A549 treated with AZD9567 at 1 μM for 4 hours (cell line): ENCODE measurements around the gene ALDH3B2. TPM values are rescaled to one million over a fixed set of nuclear protein-coding genes. Genes with fewer than 3 reads are reported as not detected.

Source experiments
- total RNA-seq: library from RNA; stranded (reverse); fragments of 200-300 nt; extraction: Qiagen RNA extraction; gene quantifications from 5 replicates; pipeline ENCODE4 v1.2.3, GENCODE V29; 2022; ENCODE audit not compliant: insufficient read depth

Gene ALDH3B2, protein sequence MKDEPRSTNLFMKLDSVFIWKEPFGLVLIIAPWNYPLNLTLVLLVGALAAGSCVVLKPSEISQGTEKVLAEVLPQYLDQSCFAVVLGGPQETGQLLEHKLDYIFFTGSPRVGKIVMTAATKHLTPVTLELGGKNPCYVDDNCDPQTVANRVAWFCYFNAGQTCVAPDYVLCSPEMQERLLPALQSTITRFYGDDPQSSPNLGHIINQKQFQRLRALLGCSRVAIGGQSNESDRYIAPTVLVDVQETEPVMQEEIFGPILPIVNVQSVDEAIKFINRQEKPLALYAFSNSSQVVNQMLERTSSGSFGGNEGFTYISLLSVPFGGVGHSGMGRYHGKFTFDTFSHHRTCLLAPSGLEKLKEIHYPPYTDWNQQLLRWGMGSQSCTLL
- 0.06 to 0.18 TPM in 2 of 5 replicates, not detected in the others for total RNA-seq

DNA sequence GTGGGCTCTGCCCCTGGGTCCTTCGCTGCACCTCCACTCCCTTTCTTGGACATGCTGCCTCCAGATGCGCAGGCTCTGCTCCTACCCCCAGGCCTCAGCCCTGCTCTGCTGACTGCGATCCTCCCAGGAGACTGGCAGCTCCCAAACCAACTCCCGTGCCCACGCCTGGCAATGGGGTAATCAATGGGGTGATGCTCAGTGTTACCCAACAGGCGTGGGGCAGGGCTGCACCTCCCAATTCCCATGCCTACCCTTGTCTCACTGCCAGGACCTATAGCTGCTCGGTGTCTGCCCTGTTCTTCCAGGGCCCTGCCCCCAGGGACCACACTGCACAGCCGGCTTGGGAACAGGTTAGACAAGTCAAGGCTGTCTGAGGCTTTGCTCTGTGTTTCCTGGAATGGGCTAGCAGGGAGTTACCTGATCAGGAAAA lies at the start of gene ALDH3B2:
ALDH3B2 (minus strand) TSS at position 182 of the 430 bp plus-strand sequence. CDS start 7,688 bp downstream, outside the sequence.

DNA sequence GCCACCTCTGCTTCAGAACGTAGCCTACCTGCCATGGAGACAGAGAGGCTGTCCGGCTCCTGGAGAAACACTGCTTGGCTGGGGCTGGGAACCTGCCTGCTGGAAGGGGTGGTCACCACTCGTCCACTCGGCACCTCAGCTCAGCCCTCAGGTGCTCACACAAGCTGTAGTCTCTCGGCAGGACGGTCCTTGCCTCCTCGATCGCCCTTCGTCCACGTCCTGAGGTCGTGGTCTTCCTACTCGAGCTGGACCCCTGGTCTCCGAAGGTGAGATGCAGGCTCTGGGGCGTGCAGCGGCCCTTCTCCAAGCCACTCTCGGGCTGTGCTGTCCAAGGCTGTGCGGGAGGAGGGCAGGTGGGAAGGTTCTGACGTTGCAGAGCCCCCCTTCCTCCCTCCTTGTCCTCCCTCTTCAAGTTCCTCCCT lies 35.0 kb downstream of the ALDH3B2 start, which contains the start of gene TBX10:
TBX10 (minus strand) TSS at position 326 of the 422 bp plus-strand sequence; CDS start at position 35, 291 bp downstream.

DNA sequence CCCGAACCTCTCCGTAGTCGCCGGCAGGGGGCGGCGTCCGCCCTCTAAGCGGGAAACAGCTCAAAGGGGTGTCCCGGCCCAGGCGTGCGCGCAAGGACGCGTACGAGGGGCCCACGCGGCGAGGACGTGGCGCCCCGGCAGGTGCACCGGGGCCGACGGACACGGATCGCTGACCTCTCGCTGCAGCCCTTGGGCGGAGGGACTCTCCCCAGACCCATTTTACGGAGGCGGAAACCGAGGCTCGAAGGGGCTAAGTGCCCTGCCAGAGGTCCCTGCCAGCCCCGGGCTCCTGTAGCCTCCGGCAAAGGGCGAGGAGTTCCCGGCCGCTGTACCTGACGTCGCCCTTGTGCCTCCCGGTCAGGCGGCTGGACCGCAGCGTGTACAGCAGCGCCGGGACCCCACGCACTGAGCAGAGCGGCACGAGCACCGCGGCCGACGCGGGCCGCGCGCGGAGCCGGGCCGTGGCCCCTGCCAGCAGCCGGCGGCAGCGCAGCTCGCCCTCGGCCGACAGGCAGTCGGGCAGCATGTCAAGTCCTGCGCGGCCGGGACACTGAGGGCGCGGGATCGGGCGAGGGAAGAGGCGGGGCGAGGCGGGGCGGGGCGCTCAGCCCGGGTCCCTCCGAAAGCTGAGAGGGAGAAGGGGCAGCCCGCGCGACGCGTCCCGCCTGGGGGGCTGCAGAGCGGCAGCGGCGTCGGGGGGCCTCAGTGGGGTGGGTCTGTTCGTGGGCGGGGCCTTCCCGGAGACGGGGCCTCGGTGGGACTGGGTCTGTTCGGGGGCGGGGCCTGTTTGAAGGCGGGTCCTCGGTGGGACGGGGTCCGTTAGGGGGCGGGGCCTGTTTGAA lies 44.8 kb downstream of the ALDH3B2 start, which contains the start of gene NUDT8:
NUDT8 (minus strand) TSS at position 552 of the 842 bp plus-strand sequence; CDS start at position 526, 26 bp downstream.

Other genes with a start within 250 kb of the ALDH3B2 start
- 46.8 to 55.2 TPM (median 50.2 TPM) in 5 replicates for gene RPS6KB2, start 246.1 kb downstream of the ALDH3B2 start, total RNA-seq
- gene PTPRCAP, start 236.9 kb downstream of the ALDH3B2 start, total RNA-seq, result 0.14 to 0.63 TPM (median 0.43 TPM) in 4 of 5 replicates, not detected in the other
- 54.1 to 65.0 TPM (median 59.3 TPM) in 5 replicates for gene CORO1B, start 231.1 kb downstream of the ALDH3B2 start, total RNA-seq
- gene GPR152, start 221.9 kb downstream of the ALDH3B2 start, total RNA-seq, result 0.06 to 0.07 TPM in 2 of 5 replicates, not detected in the others
- not detected in 5 replicates for gene CABP4, start 219.3 kb downstream of the ALDH3B2 start, total RNA-seq
- 33.3 to 67.5 TPM (median 61.7 TPM) in 5 replicates for gene TMEM134, start 205.4 kb downstream of the ALDH3B2 start, total RNA-seq
- gene AIP, start 191.6 kb downstream of the ALDH3B2 start, total RNA-seq, result 31.9 to 47.6 TPM (median 46.3 TPM) in 5 replicates
- 25.4 to 46.8 TPM (median 41.3 TPM) in 5 replicates for gene PITPNM1, start 169.3 kb downstream of the ALDH3B2 start, total RNA-seq
- gene CDK2AP2, start 166.5 kb downstream of the ALDH3B2 start, total RNA-seq, result 71.4 to 89.7 TPM (median 88.5 TPM) in 5 replicates
- gene CABP2, start 151.2 kb downstream of the ALDH3B2 start, total RNA-seq, result not detected in 5 replicates
- 1,433 to 1,729 TPM (median 1,718 TPM) in 5 replicates for gene GSTP1, start 90.8 kb downstream of the ALDH3B2 start, total RNA-seq
- gene NDUFV1, start 67.7 kb downstream of the ALDH3B2 start, total RNA-seq, result 115 to 157 TPM (median 156 TPM) in 5 replicates
- gene NUDT8, start 44.7 kb downstream of the ALDH3B2 start, total RNA-seq, result 3.1 to 17.8 TPM (median 15.7 TPM) in 5 replicates
- not detected in 5 replicates for gene TBX10, start 34.9 kb downstream of the ALDH3B2 start, total RNA-seq
- 0.93 to 1.6 TPM (median 1.2 TPM) in 4 of 5 replicates, not detected in the other for gene ACY3, start 23.9 kb downstream of the ALDH3B2 start, total RNA-seq